GM21786 (cell line): Measurements from ENCODE around the gene CHST9.
"Not testable (repeated sequence)": the region's sequence is repeated elsewhere in the genome, so short reads cannot be mapped to it uniquely, and the experiment has no call there.

Experiments
- ATAC-seq: cut with Tn5 transposase; IDR thresholded peaks from one replicate; pipeline ENCODE4 v1.9.1; 2021; ENCODE audit not compliant: unreplicated experiment

CHST9 gene

DNA sequence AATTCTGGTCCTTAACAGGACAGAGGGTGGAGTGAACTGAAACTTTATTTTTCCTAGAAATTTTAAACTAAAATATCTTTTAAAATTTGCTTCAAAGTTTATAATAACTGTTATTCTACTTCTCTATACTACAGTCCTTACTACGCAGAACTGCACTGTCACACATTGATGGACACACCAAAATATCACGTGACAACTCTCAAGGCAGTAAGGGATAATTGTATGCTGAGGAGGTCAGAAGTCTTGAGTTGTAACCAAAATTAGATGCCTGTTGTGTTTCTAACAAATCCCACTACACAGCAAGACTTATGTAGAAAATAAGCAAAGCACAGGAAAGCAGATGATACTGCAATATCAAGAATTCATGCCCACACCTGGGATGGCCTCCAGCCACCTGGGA is 76.3 kb downstream of the CHST9 start:
- ATAC-seq = no peak

DNA sequence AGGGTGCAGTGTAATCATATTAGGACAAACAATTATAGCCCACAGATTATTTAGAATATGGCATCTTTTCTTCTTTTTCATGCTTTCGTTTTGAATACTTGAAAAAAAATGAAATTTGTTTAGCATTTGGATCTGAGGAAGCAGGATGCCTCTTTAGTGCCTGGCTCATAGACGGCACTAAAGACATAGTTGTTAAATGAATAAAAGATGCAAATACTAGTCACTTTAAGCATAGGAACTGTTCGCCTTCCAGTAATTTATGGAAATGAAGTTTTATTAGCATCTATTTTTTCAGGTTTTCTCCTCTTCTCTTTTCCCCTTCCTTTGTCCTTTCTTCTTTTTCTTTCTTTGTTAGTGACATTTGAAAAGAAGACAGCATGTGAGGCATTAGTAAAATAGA is 80.4 kb downstream of the CHST9 start:
- ATAC-seq = no peak

DNA sequence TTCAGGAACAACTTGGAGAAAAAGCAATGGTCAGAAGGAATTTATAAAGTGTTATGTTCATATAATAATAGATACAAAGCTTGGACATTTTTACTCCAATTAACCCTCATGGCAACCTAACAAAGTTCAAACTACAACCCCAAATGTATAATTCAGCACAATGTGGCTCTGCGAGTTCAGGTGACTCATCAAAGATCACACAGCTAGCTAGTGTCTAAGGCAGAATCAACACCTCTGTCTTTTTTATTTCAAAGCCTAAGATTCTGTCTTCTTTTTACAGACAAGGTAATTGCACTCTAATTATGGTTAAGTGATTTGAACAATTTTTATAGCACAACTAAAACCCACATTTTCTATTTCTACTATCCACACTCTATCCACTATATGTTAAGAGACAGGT is 90.5 kb downstream of the CHST9 start:
- no peak for ATAC-seq

DNA sequence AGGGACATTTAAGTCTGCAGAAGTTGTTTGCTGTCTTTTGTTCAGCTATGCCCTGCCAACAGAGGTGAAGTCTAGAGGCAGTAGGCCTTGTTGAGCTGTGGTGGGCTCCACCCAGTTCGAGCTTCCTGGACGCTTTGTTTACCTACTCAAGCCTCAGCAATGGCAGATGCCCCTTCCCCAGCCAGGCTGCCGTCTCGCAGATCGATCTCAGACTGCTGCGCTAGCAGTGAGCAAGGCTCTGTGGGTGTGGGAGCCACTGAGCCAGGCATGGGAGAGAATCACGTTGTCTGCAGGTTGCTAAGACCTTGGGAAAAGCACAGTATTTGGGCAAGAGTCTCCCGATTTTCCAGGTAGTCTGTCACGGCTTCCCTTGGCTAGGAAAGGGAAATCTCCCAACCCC is 91.8 kb downstream of the CHST9 start:
- ATAC-seq = not testable (repeated sequence)

DNA sequence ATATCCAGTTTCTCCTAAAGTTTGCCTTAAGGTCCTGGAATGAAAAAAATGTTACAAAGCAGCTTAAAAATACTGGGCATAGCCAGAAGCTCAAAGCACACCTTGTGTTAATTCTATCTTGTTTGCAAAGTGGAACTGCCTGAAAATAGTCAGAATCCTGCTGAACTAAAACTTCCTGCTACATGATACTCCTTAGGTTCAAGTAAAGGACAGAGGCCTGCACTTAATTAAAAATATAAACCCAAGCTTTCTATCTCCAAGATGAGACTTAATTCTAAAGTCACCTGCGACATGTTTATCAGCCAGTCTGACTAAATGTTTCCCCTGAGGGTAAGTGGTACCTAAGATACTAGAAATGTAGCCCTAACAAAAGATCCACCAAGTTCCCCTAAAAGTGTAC is 103.4 kb downstream of the CHST9 start:
- ATAC-seq = no peak

DNA sequence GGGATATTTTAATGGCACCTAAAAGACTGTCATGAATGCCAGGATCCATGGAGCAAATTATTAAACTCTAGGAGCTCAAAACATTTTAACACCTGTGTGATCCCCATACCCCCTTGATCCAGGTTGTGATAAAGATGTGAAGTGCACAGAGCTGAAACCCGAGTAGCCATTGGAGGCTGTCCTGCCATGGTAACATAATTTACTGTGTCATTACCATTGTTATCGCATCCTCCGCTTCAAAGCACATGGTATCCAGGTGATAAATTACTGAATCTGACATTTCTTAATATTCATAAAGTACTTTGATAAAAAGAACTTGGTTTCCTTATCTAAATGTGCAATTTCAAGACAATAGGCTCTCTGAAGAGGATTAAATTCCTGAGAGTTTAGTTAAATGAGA is 109.3 kb downstream of the CHST9 start:
- no peak for ATAC-seq

DNA sequence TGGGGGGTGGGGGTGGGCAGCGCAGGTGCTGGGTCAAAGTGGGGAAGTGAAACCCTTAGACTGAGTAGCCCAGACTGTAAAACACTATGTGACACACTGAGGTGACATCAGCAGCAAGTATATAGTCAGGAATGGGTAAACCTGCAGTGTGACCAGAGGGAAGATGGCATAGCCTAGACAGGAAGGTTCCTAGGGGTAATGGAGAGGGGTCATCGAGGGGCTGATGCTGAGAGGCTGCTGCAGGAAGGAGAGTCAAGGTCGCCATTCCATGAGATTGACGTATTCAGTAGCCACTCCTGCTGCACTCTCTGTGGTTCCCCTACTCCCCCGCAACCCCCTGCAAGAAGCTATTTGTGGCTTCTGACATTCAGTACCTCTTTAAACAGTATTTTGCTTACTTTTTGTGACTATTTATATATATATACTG is 111.7 kb downstream of the CHST9 start:
- peak; percentile 94 for ATAC-seq

DNA sequence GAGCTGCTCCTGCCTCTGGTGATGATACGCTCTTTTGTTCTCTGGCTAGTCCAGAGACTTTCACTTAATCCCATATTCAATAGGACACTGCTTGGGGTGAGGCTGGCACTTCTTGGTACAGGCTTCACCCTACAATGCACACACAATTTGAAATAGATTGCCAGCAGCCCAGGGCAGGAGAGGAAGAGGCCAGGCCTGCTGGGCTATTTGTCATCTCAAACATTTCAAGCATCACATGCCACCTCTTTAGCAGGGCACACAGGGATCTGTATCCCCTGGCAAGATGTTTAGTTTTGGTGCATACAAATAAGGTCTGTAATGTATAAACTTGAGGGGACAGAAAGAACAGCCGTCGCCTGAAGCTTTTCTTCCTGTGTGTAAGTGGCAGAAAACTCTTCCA is 120.4 kb downstream of the CHST9 start:
- no peak for ATAC-seq

DNA sequence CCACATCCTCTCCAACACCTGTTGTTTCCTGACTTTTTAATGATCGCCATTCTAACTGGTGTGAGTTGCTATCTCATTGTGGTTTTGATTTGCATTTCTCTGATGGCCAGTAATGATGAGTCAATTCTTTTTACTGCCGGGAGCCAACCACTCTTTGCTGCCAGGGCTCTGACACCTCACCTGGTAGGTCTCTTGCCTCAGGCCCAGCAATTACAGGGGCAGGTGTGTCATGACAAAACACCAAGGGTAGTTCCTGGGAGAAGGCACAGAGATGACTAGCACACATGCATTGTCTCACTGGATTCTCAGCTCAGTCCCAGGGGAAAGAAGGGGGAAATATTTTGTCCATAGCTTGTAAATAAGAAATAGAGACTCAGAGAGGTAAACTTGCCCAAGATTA is 122.3 kb downstream of the CHST9 start:
- no peak for ATAC-seq

DNA sequence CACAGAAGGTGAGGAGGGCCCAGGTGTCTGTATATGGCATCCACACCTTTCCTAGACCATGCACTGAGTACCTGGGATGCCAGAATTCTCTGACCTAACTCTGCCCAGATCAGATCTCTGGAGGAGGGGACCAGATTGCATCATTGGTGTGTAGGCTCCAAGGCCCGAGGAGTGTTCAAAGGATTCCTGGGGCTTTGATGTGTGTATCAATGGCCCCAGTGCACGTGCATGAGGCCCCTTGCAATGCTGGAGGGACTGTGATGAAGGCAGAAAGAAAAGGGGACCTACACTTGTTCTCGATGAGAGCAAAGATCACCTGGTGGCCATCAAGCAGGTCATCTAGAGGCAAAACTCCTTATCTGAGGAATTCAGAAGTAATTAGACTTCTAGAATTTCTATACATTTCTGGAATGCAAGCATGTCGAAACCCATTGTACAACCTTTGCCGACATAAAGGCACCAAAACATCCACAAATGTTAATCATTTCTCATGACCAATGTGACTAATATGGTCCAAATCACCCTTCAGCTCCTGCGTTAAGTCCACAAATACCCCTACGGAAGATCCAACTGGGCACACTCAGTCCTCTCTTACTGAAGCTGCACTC is 123.5 kb downstream of the CHST9 start:
- ATAC-seq = no peak

DNA sequence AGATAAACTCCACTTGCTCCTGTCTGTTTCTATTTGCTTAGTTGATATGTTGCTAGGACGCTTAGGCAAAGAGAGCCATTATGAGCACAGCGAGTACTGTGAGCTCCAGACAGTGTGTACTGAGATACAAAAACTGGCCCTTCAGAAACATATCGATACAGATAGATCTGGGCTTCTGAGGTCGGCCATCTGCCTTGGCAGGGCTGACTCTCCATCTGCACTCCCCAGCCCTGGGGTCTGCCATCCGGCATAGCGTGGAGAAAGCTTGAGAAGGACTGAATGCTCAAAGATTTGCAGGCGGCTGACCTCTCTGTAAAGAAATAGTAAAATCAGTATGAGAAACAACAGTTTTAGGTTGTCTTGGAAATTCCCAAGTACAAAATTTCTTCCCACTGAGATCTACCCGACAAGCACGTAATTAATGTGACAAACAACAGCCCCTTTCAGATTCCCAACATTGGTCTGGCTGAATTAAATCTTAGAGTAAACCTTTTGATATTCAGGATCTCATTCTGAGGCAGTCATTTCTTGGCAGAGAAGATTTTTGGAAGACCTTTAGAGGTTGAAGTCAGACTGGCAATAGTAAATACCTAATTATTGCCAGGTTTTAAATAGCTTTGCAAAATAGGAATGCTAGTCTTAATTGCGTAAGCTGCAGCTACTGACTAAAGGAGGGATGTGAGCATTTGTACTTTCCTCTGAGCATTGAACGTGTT is 127.4 kb downstream of the CHST9 start:
- ATAC-seq = no peak

DNA sequence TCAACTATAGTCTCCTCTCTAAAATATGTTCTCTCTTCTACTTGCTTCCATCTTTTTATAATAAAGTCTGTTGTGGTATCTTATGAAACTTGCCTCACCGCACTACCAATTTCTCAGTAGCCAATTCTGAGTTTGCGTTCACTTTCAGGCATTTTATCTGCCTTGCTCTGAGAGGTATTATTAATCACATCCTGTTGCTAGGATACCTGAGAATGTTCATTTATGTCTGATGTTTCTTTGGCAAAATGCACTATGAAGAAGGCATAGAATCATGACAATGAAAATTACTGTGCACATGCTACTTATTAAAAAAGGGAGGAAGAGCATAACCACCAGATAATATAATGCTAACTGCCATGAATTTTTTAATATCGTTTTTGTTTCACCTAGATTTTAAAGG is 130.2 kb downstream of the CHST9 start:
- ATAC-seq = no peak

DNA sequence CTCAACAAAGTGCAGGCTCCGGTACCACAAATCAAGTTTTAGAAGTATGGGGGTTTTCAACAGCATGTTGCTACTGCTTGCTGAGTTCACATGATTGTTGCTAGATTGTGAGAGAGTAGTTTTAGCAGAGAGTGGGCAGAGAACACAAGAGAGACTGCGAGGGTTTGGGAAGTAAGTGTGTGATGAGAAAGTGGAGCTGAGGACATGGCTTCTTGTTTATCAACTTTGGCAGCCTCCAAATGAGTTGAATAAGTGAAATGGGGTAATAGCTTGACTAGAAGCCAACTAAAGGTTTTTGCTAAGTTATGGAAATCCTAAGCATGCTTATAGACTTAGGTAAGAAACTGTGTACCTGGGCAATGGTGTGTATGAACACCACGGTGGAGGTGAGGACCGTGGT is 135.1 kb downstream of the CHST9 start:
- ATAC-seq = no peak

DNA sequence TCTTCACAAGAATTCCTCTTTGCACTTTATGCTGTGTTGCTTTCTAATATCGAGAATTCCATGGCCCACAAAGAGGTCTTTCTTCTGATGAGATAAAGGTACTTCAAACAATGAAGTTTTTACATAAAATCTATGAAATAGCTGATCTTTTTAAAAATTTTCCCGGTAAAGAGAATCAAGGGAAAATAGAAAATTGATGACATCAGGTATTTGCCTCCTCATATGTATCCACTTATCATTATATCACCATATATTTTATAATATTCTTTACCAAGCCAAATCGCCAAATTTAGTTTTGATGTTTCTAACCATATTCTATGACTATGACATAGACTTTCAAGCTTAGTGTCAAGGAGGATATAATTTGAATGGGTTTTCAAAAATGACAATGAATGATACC is 139.8 kb downstream of the CHST9 start:
- no peak for ATAC-seq

DNA sequence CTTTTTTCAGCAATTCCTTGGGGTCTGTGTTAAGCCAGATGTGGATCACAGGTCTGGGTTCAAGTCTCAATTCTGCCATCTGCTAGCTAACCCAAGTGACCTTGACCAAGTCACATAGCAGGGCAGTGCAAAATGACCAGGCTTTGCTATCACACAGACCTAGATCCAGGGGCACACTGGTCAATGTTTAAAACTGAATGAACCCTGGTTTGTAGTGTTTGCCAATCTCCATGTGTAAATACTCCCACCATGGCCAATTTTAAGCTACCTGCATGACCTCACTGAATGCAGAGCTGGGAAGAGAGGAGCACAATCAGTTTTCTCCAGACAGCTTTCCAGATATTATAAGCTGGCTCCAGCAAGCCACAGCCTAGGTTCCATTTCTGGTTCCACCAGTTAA is 142.9 kb downstream of the CHST9 start:
- ATAC-seq = no peak

DNA sequence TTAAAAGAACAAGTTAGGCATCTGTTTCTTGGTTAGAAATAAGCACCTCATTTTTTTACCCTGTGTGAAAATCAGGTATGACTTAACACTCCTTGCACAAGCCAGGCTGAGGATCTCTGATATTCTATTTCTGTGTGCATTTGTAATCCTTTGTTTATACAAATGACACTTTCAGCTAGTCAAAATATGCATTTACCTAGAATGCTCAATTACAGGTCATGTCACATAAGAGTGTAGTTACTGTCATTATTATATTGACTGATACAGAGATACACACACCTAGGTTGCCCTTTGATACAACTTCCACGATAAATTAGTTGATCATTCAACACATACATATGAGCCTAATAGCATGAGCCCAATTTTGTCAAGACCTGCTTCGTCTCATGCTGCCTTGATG is 144.3 kb downstream of the CHST9 start:
- ATAC-seq = no peak

DNA sequence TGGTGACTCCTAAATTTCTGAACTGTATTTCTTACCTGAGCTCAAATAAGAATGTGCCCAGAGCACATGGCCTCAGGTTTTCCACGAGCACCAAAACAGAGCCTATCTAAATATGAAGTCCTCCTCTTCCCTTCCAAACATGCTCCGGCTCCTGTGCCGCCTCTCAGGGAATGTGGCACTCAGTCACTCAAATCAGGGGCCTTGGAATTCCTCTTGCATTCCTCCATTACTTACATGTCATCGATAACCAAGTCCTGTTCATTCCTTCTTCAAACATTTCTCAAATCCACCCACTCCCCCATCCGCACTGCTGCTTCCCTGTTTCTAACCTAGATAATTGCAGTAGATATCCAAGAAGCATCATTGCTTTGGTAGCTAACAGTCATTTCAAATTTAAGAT is 151.4 kb downstream of the CHST9 start:
- ATAC-seq = no peak

DNA sequence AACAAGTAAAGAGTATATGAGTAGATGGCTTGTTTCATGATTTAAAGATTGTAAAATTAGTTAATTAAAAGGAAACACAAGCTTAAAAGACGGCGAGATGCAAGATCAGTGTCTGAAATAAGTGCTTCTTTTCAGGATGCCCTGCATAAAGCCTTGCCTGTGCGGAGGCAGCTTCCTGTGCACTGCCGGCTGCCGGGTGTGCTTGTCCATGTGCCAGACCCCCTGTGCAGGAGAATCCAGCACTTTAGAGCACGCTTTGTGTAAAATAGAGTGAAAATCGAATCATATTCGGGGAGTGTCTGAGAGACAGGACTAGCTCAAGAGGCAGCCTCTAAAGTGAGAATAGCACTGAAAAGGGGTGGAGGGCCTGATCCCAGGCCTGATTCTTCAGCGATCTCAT is 154.7 kb downstream of the CHST9 start:
- ATAC-seq = no peak

DNA sequence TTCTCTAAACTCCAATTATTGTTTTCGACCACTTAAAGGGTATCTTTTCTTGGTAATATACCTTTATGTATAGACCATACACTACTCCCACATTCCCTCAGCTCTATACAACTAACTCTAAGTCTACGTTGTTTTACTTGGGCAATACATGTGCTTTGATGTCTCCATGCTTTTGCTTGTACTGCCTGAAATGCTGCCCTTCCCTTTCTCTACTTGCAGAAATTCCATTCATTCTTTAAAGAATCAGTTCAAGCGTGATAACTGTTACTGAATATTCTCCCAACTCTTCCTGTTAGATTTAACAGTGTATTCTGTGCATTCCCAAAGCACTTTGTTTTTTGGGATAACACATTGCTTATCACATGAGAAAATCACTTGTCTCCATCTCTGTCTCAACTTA is 162.6 kb downstream of the CHST9 start:
- ATAC-seq = no peak

DNA sequence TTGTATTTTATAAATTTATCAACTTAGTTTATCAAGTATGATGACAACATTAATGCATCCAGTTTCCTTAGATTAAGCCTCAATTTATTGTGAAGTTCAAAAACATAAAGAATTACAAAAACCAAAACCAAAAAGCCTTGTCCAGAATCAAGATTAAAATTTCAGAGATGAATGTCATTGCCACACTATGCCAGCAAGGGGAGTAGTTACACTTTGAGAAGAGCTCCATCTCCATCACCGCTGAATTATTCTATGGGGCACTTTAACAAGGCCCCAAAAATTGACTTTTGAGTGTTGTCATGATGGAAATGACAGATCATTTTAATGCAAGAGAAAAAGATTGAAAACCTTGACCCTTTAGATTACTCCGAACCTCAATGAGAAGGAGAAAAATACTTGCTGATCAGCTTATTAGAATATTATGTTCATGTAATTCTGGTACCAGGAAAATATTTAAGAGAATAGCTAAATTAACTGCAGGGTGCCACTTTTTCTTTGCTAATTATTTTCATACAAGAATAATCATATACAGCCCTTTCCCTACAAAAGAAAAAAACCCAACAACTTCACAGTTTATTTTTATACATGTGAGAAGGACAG is 167.1 kb downstream of the CHST9 start:
- ATAC-seq = peak; percentile 62

DNA sequence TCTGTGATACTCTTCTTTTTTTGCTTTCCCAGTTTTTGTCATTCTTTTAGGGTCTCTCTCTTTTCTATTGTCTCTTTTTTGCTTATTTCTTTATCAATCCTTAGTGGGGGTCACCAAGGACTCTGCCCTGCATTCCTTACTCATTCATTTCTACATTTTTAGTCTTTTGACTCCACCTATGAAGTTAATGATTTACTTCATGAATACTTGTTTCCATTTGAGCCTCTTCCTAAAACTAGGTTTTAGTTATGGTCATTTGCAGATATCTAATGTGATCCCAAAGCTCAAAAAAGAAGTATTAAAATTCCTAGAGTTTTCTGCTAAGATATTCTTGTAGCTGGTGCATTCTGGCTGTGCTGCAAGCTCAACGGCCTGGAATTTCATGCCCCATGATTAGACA is 170.3 kb downstream of the CHST9 start:
- ATAC-seq = no peak

DNA sequence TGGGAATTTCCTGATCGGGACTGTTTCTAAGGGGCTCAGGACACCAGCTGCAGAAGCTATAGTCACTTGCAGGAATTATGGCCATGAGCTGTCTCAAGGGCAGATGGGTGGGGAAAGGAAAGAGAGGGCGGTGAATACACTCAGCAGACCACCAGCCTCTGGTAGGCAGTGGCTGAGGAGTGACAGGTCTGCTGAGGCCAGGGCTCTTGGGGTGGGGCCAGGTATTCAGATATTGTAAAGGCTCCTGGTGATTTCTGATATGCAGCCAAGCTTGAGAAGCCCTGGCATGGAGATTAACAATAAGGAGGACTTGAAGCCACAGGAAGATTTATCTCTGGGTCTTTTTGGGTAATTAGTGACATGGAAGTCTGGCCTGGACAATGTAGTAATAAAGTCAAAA is 174.3 kb downstream of the CHST9 start:
- no peak for ATAC-seq

DNA sequence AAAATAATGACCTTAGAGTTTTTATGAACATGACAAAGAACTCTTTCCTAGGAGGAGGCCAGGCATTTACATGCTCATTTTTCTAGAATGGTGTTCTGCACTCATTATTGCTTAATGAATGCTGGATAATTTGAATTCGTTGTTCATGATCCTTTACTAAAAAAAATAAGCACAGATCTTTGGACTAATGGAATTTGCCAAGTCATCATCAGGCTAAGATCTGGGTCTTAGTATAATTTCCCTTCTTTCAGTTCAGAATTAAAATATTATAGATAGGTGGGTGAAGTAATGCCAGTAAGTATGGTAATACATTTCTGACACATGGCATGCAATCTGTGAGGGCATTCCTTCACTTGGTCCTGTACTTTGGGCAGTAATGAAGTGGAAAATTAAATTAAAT is 175.8 kb downstream of the CHST9 start:
- ATAC-seq = no peak
